HG02870 (cell line): ENCODE measurements around the gene CALD1.
A peak's percentile ranks its signal among the peaks of the same experiment; 100 is the strongest.
"Not testable (repeated sequence)": the region's sequence is repeated elsewhere in the genome, so short reads cannot be mapped to it uniquely, and the experiment has no call there.

ENCODE experiments used
- ATAC-seq: cut with Tn5 transposase; IDR thresholded peaks from one replicate; pipeline ENCODE4 v1.9.1; 2021; ENCODE audit warnings: mild to moderate bottlenecking, moderate library complexity; ENCODE audit not compliant: unreplicated experiment

Gene CALD1

DNA sequence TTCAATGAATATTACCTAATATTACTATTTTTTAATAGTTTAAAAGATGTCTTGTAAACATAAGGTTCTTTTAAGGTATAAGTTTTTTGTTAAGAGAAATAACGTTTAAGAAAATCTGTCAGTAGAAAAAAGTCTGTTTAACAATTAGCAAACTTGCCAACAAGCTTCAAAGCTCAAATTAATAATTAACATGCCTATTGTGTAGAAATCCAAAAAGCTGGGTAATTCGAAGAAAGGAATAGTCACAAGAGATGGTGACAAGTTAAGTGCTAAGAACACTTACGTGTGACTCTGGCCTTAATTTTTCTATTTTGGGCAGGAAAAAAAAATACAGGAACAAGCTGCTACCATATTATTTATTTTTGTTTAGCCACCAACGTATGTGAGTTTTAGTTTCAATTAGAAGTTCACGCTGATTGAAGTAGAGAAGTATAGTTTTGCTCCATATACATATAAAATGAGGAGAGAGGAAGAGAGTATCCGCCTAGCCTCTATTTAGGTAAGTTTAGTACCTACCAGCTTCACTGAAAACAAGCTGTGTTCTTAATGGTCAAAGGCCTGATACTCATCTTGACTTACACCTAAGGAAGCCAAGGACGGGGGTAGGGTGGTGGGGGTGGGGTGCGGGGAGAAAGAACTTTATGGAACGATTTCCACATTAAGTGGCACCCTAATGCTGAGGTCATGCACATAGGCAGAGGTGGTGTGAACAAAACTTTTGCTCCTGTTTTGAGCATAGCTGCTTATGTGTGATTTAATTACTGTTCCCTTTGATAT lies 163.4 kb downstream of the CALD1 start:
- no peak for ATAC-seq

DNA sequence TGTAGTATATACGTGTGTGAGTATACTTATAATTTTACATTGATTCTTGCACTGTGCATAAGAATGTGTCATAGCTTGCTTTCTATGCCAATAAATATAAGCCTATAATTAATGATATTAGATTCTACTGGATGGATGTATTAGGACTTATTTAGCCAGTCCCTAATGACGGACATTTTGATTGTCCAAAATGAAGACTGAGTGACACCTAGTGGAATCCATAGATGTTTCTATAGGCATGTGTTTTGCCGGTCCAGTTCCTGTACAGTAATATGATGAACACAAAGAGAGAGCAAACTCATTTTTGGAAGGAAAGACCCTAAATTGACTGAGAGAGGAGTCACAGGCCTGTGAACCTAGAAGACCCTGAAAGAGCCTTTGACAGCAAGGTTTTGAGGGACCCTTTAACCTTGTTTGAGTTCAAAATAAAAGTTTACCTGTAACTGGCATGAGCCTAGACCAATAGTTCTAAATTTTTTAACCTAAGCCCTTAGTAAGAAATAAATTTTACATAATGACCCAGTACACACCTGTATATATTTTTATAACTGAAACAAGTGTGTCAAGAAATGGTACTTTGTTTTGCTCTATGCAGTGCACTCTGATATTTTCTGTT lies 164.5 kb downstream of the CALD1 start:
- ATAC-seq, result no peak

DNA sequence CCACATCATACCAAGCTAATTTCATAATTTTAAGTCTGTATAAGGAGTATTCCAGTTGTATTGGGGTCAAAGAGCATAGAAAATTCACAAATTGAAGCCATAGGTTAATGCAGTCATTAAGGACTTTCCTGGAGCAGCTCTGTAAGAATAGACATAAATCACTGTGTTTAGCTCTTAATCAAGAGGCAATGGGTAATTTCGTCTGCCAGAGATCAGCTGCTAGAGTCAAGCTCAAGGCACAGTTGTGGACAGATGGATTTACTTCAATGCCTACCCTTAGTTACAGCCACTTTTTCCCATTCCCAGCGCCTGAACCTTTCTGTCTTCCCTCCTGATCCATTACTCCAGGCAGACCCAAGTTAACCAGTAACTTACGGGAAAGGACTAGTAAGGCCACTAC lies 166.3 kb downstream of the CALD1 start:
- ATAC-seq, result no peak

DNA sequence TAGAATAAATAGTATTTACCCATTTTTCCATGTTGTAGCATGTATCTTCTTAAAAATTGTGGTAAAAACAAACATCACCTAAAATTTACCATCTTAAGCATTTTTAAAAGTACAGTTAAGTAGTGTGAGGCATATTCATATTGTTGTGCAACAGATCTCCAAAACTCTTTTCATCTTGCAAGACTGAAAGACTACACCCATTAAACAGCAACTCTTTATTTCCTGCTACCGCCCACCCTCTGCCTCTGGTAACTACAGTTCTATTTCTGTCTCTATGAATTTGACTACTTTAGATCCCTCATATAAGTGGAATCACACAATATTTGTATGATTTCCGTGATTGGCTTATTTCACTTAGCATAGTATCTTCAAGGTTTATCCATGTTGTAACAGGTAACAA lies 166.8 kb downstream of the CALD1 start:
- no peak for ATAC-seq

DNA sequence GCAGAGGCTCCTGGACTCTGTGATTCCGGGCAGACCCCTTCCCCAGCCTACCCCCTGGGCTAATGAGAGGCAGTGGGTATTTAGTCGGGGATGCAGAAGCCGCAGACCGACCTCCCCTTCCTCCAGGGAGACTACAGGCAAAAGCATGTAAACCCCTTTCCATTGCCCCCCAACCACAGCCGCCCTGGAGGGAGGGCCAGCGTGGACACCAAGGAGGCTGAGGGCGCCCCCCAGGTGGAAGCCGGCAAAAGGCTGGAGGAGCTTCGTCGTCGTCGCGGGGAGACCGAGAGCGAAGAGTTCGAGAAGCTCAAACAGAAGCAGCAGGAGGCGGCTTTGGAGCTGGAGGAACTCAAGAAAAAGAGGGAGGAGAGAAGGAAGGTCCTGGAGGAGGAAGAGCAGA lies 167.9 kb downstream of the CALD1 start:
- ATAC-seq, result no peak

DNA sequence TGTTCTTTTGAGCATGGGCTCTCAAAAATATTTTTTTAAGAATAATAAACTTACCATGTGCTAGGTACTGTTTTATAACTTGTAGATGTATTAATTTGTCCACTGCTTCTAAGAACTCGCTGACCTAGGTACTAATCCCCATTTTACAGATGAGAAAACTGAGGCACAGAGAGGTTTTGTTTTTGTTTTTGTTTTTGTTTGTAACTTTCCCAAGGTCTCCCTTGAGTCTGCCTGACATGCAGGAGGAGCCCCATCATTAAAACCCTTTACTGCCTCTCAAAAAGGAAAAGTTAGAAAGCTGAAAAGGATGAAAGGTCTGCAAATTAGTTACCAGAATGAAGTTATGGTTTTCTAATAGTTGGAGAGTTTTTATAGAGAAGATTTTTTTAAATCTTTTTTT lies 168.4 kb downstream of the CALD1 start:
- ATAC-seq, result no peak

DNA sequence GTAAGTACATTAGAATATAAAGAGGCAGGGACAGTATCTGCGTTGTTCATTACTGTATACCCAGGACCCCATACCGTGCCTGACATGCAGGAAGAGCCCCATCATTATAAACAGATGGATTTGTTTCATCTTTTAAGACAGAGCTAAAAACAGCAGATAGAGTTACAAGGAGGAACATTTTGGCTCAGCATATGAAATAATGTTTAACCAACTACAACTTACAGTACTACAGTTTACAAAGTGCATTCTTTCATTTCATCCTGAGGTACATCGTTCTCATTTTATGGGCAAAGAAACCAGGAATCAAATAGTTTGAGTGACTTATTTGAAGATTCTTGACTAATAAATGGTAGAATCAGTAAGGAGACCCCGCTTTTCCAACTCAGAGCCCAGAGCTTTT lies 168.8 kb downstream of the CALD1 start:
- ATAC-seq, result no peak

DNA sequence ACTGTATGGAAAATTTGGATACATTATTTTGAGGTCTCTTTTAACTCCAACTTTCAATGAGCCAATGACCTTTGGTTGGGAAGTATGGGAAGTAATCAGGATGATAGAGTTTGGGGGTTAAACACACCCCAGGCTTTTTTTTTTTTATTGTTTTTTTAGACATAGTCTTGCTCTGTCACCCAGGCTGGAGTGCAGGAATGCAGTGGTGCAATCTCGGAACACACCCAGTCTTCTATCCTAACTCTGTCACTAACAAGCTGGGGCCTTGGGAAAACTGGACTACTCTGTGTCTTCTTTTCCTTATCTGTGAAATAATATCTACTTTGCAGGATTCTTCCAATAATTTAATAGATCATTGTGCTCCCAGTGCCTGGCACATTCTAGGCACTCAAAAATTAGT lies 169.3 kb downstream of the CALD1 start:
- ATAC-seq, result no peak

DNA sequence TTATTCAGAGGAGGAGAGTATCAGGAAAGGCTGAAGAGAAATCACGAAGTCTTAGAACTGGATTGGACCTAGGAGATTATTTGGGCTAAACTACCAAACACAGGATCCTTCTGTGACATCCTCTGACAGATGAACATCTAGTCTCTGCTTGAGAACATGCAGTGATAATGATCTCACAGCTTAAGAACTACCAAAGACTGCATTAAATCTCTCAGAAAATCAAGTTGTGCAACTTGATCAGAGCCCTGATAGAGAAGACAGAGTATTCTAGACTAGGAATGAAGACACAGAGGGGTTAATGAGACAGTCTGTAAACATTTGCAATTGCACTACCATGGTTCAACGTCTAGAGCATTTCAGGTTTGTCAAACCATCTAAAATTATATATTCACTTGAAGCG lies 169.7 kb downstream of the CALD1 start:
- no peak for ATAC-seq

DNA sequence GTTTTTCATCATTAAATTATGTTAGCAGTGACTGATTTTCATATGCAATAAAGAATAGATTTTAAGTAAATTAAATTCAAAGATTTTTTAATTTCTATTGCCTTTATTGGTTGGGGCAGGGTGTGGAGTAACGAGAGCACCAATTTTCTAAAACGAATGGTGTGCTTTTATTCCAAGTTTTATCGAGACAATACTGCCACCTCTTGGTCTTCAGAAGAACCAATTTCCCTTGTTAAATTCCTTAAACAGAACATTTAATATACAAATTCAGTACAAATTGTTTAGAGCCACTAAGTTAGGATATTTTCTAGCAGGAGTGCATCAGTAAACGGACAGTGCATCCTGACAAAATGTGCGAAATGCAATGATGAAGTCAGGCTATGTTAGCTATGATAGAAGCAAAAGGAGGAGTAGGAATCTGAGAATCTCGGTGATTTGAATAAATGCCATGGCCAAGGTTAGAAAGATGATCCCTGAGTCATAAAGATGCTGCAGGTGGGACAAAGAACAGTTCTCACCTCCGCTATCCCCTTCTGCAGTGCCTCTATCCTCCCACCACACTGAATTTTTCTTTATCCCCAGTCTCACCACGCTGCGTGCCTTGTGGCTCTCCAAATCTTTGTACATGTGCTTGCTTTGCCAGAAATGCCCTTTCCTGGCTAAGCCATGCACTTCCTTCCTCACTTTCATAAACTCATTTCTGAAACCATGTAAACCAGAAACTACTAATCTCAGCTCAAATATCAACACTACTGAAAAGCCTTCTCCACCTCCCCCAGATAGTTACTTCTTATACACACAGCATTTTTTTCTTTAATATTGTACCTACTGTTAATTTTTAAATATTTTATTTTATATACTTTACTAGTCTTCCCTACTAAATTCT lies 175.0 kb downstream of the CALD1 start:
- ATAC-seq, result no peak

DNA sequence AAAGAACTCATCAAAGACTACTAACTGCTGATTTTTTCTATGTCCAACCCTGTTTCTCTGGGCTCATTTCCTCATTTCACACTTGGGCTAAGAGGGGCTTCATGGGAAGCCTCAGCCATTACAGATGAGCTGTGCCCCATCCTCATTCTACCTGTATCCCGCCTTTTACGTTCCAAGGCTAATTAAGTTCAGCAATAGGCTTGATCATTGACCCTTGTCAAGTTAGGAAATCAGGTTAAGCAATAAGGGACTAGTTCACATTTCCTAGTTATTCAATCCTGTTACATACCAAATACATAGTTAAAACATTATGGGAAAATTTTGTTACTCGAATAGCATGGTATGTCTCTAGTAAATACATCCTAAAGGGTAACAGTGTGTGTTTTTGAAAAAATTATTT lies 177.6 kb downstream of the CALD1 start:
- ATAC-seq, result no peak

DNA sequence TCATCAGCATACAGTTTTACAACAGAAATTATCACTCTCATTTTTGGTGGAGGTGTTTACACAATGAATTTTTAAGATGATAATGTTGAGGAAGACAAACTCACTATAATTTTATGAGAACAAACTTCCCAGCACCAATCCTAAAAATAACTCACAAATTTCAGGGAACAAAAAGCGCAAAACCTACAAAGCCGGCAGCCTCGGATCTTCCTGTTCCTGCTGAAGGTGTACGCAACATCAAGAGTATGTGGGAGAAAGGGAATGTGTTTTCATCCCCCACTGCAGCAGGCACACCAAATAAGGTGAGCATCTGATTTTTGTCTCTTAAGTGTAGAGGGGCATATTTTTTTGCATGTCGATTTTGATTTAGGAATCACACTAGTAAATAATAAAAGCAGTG lies 180.4 kb downstream of the CALD1 start:
- no peak for ATAC-seq

DNA sequence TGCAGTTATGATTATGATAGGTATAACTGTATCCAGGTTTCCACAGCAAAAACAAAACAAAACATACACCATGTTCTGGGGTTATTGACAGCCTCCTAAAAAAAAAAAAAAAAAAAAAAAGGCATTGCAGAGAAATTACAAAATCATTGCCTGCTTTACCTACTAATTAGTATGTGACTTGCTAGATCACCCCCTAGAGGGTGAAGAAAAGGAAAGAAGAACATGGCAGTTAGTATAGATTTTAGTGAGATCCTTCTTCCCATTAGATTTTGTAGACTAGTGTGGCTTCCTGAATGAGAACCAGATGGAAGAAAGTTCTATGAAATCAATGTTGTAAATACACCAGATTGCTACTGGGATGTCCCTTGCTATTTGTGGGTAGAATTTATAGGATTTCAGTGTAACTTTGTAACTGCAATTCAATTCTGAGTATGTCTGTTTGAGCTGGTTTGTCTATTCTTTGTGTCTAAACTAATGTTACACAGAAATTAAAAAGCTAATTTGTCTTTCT lies 182.9 kb downstream of the CALD1 start:
- ATAC-seq, result no peak

DNA sequence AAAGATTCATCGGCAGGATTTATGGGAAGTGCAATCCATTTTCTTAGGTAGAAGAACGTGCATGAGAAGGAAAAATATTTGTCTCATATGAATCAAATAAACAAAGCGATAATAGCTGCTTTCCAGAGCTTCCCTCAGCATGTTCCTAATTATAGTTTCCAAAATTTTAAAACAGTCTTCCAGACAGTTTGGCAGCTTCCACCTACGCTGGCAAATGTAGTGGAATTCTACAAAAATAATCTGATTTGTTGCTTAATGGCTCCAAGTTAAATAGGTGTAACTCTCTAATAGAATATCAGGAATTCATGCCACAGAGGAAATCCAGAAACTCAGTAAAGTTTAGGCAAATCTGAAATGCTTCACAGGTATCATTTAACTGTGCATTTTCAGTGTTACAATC lies 183.6 kb downstream of the CALD1 start:
- no peak for ATAC-seq

DNA sequence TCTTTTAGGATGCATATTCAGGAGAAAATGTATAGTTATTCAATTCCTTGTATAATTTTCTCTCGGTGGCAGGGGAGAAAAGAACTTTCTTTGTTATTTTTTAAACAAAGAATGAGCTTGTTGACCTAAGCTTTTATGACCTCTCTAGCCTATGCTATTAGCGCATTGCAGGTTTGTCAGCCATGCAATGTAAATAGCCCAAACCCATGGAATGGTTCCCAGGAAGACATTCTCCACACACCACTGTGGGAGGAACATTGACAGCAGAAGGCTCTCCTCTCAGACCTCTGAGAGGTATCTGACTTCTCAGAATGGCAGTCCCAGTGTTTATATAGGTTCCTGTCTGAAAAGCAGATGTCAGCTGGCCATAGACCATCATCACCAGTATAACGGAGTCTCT lies 187.3 kb downstream of the CALD1 start:
- no peak for ATAC-seq

DNA sequence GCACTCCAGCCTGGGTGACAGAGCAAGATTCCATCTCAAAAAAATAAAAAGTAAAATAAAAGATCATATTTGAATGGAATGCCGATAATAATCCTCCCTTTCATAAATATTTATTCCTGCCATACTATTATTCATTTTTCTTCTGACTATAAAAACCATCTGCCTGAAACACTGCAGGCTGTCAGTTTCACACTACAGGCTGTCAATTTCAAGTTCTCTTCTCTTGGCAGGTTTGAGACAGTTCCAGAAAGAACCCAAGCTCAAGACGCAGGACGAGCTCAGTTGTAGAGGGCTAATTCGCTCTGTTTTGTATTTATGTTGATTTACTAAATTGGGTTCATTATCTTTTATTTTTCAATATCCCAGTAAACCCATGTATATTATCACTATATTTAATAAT lies 188.7 kb downstream of the CALD1 start:
- no peak for ATAC-seq

DNA sequence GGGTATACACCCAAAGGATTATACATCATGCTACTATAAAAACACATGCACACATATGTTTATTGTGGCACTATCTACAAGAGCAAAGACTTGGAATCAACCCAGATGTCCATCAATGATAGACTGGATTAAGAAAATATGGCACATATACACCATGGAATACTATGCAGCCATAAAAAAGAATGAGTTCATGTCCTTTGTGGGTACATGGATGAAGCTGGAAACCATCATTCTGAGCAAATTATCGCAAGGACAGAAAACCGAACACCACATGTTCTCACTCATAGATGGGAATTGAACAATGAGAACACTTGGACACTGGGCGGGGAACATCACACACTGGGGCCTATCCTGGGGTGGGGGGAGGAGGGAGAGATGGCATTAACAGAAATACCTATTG lies 202.2 kb downstream of the CALD1 start:
- not testable (repeated sequence) for ATAC-seq

DNA sequence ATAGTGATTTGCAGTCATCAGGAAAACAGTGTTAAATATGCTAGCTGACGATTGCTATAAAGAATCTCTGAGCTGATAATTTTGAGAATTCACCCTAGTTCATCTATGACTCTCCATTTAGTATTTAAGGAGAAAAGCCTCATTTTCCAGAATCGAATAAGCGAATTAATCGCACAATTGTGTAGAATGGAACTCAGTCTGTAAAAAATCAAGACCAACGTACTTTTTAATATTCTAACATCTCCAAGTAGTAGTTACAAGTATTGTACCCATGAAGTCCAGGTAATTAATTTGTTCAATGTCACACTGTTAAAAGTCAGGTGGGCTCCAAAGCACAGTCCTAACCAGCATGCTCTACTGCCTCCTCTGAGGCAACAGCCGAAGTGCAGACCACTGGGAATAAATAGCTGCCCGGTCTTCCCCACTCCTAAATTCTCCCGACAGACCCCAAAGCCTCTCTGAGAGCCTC lies 206.5 kb downstream of the CALD1 start:
- peak; percentile 42 for ATAC-seq

DNA sequence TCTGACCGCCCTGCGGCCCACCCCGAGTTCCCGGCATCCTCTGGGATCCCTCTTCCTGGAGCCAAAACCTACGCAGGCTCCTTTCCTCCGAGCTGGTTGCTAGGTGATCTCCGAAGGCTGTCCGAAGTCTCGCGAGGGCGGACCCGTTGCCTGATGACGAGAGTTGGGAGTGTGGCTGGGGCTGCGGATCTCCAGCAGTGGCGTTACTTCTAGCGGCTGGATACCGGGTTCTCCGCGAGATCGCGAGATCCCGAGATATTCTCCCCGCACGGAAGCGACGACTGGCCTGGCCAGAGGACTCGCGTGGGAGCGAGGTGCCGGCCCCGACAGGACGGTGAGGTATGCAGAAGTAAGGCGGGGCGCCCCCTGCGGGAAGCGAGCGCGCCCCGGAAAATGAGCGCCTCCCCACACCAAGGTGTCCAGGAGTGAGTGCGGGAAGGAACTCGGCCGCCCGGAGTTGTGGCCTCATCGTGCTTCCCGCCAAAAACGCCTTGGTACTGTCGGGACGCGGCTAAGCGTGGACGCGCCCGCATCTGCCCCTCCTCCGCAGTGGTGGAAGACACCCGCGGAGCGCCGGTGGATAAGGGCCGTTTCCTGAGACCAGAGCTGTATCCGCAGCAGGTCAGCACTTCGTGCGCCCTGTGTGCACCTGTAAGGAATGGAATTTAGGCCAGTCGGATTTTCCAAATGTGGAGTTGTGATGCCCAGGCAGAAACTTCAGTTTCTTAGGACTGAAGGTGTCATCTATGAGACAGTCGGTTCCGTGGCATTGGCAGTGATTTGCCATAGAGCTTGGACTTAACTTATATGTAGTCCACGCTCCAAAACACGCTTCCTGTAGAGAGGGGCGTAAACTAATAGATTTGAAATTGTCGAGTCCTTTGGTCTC lies 207.2 kb downstream of the CALD1 start, which contains the start of gene AGBL3:
TSS of gene AGBL3 (plus strand) at position 146 of the 889 bp plus-strand sequence. CDS start 1,426 bp downstream, outside the sequence.
- ATAC-seq, result peak; percentile 91

DNA sequence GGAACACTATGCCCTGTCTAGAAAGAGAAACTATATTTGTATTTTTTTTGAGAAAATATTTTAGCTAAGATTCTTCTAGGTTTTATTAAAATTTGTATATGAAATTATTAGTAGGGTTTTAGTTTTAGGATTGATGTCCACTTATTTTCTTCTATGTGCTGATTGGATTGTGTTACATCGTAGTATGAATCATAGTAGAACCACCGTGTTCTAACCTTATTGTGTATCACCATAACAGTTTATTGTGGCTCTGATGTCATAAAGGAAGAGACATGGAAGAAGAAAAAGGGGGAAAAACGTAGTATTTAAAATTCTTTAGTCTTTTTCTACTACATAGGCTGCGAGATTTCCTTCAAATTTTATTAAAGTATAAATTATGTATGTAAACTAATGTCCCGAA lies 208.7 kb downstream of the CALD1 start:
- no peak for ATAC-seq
